ENCODE results near the gene ID3. TPM values are rescaled to one million over a fixed set of nuclear protein-coding genes. Genes with fewer than 3 reads are reported as not detected.

Gene ID3
- total and polyA plus RNA-seq, 2 donors (not counting 3 experiments of a cell fraction or from before 2014, with no cell fraction given): 277 to 971 TPM

Other genes with a start within 250 kb of the ID3 start
- gene HNRNPR, start 215.2 kb downstream of the ID3 start, total RNA-seq: 165 and 171 TPM in 2 replicates
- gene HNRNPR, start 215.2 kb downstream of the ID3 start, polyA plus RNA-seq: 67.6 and 111 TPM in 2 replicates
- 12.5 and 14.0 TPM in 2 replicates for gene ZNF436, start 189.7 kb downstream of the ID3 start, total RNA-seq
- gene ZNF436, start 189.7 kb downstream of the ID3 start, polyA plus RNA-seq: 5.7 and 6.5 TPM in 2 replicates
- 3.4 and 3.7 TPM in 2 replicates for gene TCEA3, start 134.8 kb downstream of the ID3 start, total RNA-seq
- gene TCEA3, start 134.8 kb downstream of the ID3 start, polyA plus RNA-seq: 0.75 and 1.5 TPM in 2 replicates
- gene ASAP3, start 75.3 kb downstream of the ID3 start, total RNA-seq: 14.2 and 15.5 TPM in 2 replicates
- 12.5 and 14.8 TPM in 2 replicates for gene ASAP3, start 75.3 kb downstream of the ID3 start, polyA plus RNA-seq
- gene E2F2, start 28.3 kb downstream of the ID3 start, total RNA-seq: 5.0 and 5.6 TPM in 2 replicates
- gene E2F2, start 28.3 kb downstream of the ID3 start, polyA plus RNA-seq: 0.83 and 1.1 TPM in 2 replicates
- 1,084 and 1,169 TPM in 2 replicates for gene RPL11, start 132.3 kb upstream of the ID3 start, total RNA-seq
- gene RPL11, start 132.3 kb upstream of the ID3 start, polyA plus RNA-seq: 656 and 861 TPM in 2 replicates
- 41.0 and 42.6 TPM in 2 replicates for gene ELOA, start 184.0 kb upstream of the ID3 start, total RNA-seq
- gene ELOA, start 184.0 kb upstream of the ID3 start, polyA plus RNA-seq: 10.8 and 11.9 TPM in 2 replicates
- 35.8 and 42.5 TPM in 2 replicates for gene PITHD1, start 218.9 kb upstream of the ID3 start, total RNA-seq
- gene PITHD1, start 218.9 kb upstream of the ID3 start, polyA plus RNA-seq: 31.5 and 43.1 TPM in 2 replicates
- 110 TPM in 2 replicates for gene LYPLA2, start 231.6 kb upstream of the ID3 start, total RNA-seq
- 137 and 173 TPM in 2 replicates for gene LYPLA2, start 231.6 kb upstream of the ID3 start, polyA plus RNA-seq
- gene GALE, start 241.3 kb upstream of the ID3 start, total RNA-seq: 39.2 and 42.9 TPM in 2 replicates
- 57.7 and 64.7 TPM in 2 replicates for gene GALE, start 241.3 kb upstream of the ID3 start, polyA plus RNA-seq